Osteoblast (primary cell): ENCODE results near the gene TMEM266. TPM values are rescaled to one million over a fixed set of nuclear protein-coding genes. Genes with fewer than 3 reads are reported as not detected.

Experiments
- DNase-seq: peaks from one replicate; pipeline ENCODE4 v3.0.0; 2011; ENCODE audit warnings: low spot score, mixed read lengths; ENCODE audit not compliant: insufficient read length; ENCODE audit errors: missing footprints
- H2AFZ ChIP-seq: 2 replicates; pipeline ENCODE4 v1.6.0; 2011; ENCODE audit warnings: mild to moderate bottlenecking, low read length
- H3K27ac ChIP-seq: 2 replicates; pipeline ENCODE4 v1.5.1; 2011; ENCODE audit warnings: mild to moderate bottlenecking, low read depth, low read length, moderate library complexity
- H3K27me3 ChIP-seq: 2 replicates; pipeline ENCODE4 v1.6.0; 2012; ENCODE audit warnings: mild to moderate bottlenecking, control low read depth, inconsistent platforms, low read length, moderate library complexity; ENCODE audit not compliant: insufficient read depth
- H3K36me3 ChIP-seq: 2 replicates; pipeline ENCODE4 v1.5.1; 2011; ENCODE audit warnings: mild to moderate bottlenecking, low read length, control low read depth, moderate library complexity; ENCODE audit not compliant: insufficient read depth
- H3K4me1 ChIP-seq: 2 replicates; pipeline ENCODE4 v1.5.1; 2011; ENCODE audit warnings: mild to moderate bottlenecking, low read length, control low read depth, moderate library complexity; ENCODE audit not compliant: insufficient read depth
- H3K4me2 ChIP-seq: 2 replicates; pipeline ENCODE4 v1.6.0; 2011; ENCODE audit warnings: mild to moderate bottlenecking, low read length; ENCODE audit not compliant: insufficient read depth
- H3K4me3 ChIP-seq: fragments of 200-600 bp; sonication (generic); 3 replicates; pipeline ENCODE4 v1.5.1; 2012; ENCODE audit warnings: mild to moderate bottlenecking, low read length, inconsistent platforms; ENCODE audit not compliant: insufficient read depth
- H3K79me2 ChIP-seq: 2 replicates; pipeline ENCODE4 v1.6.0; 2012; ENCODE audit warnings: mild to moderate bottlenecking, low read length, control low read depth, inconsistent platforms; ENCODE audit not compliant: insufficient read depth
- H3K9me3 ChIP-seq: 2 replicates; pipeline ENCODE4 v1.5.1; 2011; ENCODE audit warnings: low read depth, low read length, control low read depth
- H4K20me1 ChIP-seq: 2 replicates; pipeline ENCODE4 v1.6.0; 2012; ENCODE audit warnings: mild to moderate bottlenecking, low read length, control low read depth; ENCODE audit not compliant: insufficient read depth
- CTCF ChIP-seq: IDR thresholded peaks from 2 replicates; pipeline ENCODE4 v1.5.1; 2011; ENCODE audit warnings: mild to moderate bottlenecking, low read depth, low read length, moderate library complexity; ENCODE audit errors: extremely low read depth
- total RNA-seq: library from RNA; depleted of rRNA; stranded (reverse); fragments of >200 nt; gene quantifications from 2 replicates; pipeline ENCODE4 v1.2.3, GENCODE V29; 2012

The TMEM266 gene
- total RNA-seq, 1 donor: not detected

DNA sequence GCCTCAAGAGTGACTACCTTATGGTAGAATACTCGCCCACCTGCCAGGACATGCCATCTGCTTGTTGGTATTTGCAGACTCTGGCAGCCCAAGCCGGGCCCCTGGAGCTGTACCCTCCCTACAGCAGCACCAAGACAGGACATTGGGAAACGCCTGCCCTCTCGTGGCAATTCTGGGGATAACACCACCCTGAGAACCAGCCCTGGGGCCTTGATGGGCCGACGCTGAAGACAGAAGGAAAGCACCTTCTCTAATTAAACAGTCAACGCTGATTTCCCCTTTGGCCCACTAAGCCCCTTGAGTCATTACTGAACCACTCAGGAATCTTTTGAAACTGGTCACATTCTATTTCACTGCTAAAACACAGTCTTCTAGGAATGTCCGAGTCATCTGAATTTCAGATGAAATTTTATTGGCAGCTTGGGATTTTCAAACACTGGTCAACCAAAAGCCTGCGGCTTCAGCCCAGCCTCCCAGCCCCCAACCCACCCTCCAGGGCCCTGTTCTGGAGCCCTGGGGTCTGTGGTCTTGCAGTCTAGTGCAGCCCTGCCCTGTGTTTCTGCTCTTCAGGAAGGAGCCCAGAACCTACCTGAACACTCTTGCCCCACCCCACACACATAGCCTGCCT lies 91.3 kb downstream of the TMEM266 start:
- Histone ChIP-seq H4K20me1 (no peaks in the 10 kb centered on the region), H3K4me1 (peaks cover 21% of the 10 kb centered on the region), H3K27ac (no peak overlapping the region), H2AFZ (peak overlapping the region; percentile 71), H3K27me3 (peaks cover 17% of the 10 kb centered on the region), H3K4me3 (no peak overlapping the region), H3K79me2 (no peaks in the 10 kb centered on the region), H3K9me3 (no peaks in the 10 kb centered on the region), H3K36me3 (no peaks in the 10 kb centered on the region), H3K4me2 (peak overlapping the region; percentile 47)
- peak; percentile 95 for DNase-seq
- TF ChIP-seq CTCF: peak; percentile 89

DNA sequence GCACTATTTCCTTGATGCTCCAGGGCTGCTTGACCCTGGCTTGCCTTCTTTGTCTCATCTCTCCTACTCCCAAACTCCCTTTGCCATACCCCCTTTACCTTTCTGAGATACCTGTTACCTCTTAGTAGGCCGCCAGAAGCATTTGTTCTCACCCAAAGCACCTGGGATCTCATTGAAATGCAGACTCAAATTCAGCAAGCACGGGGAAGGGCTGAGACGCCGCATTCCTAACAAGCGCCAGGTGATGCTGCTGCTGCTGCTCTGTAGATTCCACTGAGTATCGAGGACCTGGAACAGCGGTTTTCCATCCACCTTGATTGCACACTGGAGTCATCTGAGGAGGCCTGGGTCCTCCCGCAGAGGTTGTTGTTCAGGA lies 91.8 kb downstream of the TMEM266 start:
- Histone ChIP-seq H3K4me1 (peaks cover 21% of the 10 kb centered on the region), H3K79me2 (no peaks in the 10 kb centered on the region), H4K20me1 (no peaks in the 10 kb centered on the region), H3K4me3 (no peak overlapping the region), H3K27me3 (peaks cover 13% of the 10 kb centered on the region), H2AFZ (no peak overlapping the region), H3K9me3 (no peaks in the 10 kb centered on the region), H3K4me2 (no peak overlapping the region), H3K27ac (no peak overlapping the region), H3K36me3 (no peaks in the 10 kb centered on the region)
- TF ChIP-seq CTCF: no peak
- no peak for DNase-seq

GRCh38 chr15:76152197-76152596 lies 92.4 kb downstream of the TMEM266 start:
- Histone ChIP-seq H3K9me3 (no peaks in the 10 kb centered on the region), H3K4me2 (no peak overlapping the region), H4K20me1 (no peaks in the 10 kb centered on the region), H3K27ac (no peak overlapping the region), H3K4me1 (peaks cover 21% of the 10 kb centered on the region), H3K36me3 (no peaks in the 10 kb centered on the region), H3K27me3 (peaks cover 7% of the 10 kb centered on the region), H3K4me3 (no peak overlapping the region), H2AFZ (no peak overlapping the region), H3K79me2 (no peaks in the 10 kb centered on the region)
- DNase-seq: no peak
- no peak for TF ChIP-seq CTCF

DNA sequence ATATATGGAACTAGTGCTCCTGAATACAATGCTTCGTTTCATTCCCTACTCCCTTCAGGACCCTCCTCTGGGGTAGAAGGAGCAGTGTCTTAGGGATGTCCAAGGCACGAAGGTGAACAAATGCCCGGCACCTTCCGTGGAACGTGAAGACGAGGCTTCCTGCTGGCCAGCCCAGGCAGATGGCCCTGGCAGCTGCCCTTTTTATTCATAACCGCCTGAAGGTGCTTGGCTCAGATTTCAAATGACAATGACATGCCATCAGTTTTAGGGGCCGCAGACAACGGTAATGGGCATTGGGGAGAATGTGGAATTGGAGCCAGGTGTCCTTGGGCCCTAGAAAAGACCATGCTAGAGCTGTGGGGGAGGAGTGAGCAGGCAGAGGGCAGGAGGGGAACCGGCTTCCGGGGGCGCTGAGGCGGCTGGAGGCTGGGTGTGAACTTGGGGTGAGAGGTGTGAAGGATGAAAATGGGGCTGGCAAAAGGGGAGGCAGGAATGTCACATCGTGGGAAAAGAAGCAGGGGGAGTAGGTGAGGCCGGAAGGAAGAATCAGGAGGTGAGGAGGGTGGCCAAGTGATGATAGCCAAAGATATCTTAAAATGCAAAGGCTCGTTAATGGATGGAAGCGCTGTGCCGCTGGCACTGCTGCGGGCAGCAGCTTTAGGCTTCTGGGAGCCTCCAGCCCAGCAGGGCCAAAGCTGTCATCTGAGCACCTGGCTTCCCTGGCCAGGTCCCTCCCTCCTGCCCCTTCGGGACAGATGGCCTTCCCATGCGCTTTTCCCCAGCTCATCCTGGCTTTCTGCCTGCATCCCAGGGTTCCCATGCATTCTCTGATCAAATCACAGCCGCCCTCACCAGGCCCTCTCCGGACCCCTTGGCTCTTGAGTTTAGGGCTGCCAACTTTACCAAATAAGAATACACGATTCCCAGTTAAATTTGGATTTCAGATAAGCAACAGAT lies 93.7 kb downstream of the TMEM266 start:
- Histone ChIP-seq H3K4me3 (no peak overlapping the region), H3K27ac (no peak overlapping the region), H3K4me1 (peaks cover 19% of the 10 kb centered on the region), H3K79me2 (no peaks in the 10 kb centered on the region), H3K27me3 (no peaks in the 10 kb centered on the region), H2AFZ (no peak overlapping the region), H3K9me3 (no peaks in the 10 kb centered on the region), H4K20me1 (no peaks in the 10 kb centered on the region), H3K4me2 (no peak overlapping the region), H3K36me3 (no peaks in the 10 kb centered on the region)
- TF ChIP-seq CTCF: no peak
- no peak for DNase-seq
